Bronchial epithelial cell (primary cell): Measurements from ENCODE around the gene HDAC4. TPM values are rescaled to one million over a fixed set of nuclear protein-coding genes. Genes with fewer than 3 reads are reported as not detected.

Source experiments
- DNase-seq: peaks from one replicate; pipeline ENCODE4 v3.0.0-alpha.2; 2010; ENCODE audit warnings: low read depth
- FAIRE-seq: peaks from 2 replicates; lab custom pipeline; 2011; peaks lifted over from hg19 to GRCh38; lab: Jason Lieb, UNC
- H3K27me3 ChIP-seq: 2 replicates; pipeline ENCODE4 v1.5.1; 2011; ENCODE audit warnings: low read length; ENCODE audit not compliant: control insufficient read depth, insufficient read depth
- H3K36me3 ChIP-seq: 2 replicates; pipeline ENCODE4 v1.5.1; 2011; ENCODE audit warnings: low read length; ENCODE audit not compliant: control insufficient read depth, insufficient read depth
- H3K4me3 ChIP-seq: 2 replicates; pipeline ENCODE4 v1.5.1; 2011; ENCODE audit warnings: mild to moderate bottlenecking, low read depth, low read length, control low read depth
- total RNA-seq: library from RNA; depleted of rRNA; stranded (reverse); fragments of >200 nt; gene quantifications from 2 replicates; pipeline ENCODE4 v1.2.1, GENCODE V29; 2014
- TF ChIP-seq, protein P1 (sequence below): IDR thresholded peaks from 2 replicates; pipeline ENCODE4 v1.5.1; 2011; ENCODE audit warnings: mild to moderate bottlenecking, moderate library complexity, low read length, control low read depth, inconsistent platforms; ENCODE audit not compliant: insufficient read depth, severe bottlenecking

The HDAC4 gene
- total RNA-seq, 1 donor from 2014 or later, result 5.3 TPM

DNA sequence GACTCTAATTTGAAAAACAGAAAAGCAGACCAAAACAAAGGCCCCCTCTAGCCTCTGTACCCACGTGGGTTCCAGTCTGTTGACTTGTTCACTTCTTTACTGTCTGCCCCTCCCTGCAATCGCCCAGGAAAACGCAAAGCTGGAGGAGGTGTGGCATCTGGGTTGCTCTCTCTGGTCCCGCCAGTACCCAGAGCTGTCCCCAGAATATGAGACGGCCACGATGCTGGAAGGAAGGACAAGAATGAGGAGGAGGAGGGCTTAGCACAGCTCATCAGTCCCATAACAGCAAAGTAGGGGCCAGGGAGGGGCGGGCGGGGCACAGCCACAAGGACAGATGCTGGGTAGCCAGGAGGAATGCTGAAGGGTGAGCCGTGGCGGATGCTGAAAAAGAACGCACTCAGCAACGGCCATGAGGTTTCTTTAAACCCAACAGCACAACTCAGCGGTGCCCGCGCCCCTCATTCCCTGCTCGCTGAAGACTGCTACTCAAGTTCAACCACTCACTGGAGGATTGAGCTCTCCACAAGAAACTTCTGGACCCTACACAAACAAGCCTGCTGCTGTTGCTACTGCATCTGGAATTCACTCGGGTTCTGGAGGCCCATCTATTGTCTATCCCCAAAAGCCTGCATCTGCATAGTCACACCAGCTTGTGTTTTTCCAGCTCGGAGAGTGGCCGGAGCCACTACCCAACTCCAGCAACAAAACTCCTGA lies 187.7 kb downstream of the HDAC4 start:
- FAIRE-seq (no peak), DNase-seq (no peak)
- no peak overlapping the region for H3K4me3 ChIP-seq
- no peaks in the 10 kb centered on the region for H3K27me3 ChIP-seq
- no peaks in the 10 kb centered on the region for H3K36me3 ChIP-seq
- TF ChIP-seq, protein P1, sequence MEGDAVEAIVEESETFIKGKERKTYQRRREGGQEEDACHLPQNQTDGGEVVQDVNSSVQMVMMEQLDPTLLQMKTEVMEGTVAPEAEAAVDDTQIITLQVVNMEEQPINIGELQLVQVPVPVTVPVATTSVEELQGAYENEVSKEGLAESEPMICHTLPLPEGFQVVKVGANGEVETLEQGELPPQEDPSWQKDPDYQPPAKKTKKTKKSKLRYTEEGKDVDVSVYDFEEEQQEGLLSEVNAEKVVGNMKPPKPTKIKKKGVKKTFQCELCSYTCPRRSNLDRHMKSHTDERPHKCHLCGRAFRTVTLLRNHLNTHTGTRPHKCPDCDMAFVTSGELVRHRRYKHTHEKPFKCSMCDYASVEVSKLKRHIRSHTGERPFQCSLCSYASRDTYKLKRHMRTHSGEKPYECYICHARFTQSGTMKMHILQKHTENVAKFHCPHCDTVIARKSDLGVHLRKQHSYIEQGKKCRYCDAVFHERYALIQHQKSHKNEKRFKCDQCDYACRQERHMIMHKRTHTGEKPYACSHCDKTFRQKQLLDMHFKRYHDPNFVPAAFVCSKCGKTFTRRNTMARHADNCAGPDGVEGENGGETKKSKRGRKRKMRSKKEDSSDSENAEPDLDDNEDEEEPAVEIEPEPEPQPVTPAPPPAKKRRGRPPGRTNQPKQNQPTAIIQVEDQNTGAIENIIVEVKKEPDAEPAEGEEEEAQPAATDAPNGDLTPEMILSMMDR, result no peak

DNA sequence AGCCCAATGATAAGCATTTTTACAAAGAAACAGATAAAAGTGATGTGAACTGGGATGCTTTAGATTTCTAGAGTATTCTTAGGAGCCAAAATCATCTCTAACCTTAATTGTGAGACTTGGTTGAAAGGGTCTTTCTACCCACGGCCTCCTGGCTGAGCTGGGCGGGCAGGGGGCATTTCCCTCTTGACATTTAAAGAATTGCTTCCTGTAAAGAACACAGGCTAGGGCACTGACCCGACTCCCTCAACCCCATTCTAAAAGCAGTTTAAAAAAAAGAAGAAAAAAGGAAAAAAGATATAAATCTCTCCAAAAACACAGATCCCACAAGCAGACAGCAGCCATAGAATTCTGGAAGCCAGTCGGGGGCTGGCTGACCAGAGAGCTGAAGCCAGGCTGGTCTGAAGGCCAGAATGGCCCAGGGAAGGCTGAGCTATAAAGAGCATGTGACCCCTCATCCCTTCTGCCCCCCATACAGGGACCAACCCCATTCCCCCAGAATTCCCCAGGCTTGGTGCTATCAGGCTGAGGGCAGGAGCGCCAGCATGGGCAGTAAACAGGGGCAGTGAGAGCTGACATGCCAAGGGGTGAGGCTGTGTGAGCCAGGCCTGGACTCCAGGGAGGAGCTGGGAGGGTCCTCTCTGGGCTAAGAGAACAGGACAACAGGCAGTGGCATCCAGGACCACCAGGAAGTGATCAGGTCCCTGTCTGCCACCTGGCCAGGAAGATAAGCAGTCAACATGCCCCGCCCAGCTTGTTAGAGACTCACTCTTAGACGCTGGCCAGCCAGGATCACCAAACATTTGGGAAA lies 188.5 kb downstream of the HDAC4 start:
- H3K27me3 ChIP-seq, result no peaks in the 10 kb centered on the region
- no peaks in the 10 kb centered on the region for H3K36me3 ChIP-seq
- TF ChIP-seq, protein P1, result no peak
- FAIRE-seq, result no peak
- DNase-seq, result no peak
- no peak overlapping the region for H3K4me3 ChIP-seq

DNA sequence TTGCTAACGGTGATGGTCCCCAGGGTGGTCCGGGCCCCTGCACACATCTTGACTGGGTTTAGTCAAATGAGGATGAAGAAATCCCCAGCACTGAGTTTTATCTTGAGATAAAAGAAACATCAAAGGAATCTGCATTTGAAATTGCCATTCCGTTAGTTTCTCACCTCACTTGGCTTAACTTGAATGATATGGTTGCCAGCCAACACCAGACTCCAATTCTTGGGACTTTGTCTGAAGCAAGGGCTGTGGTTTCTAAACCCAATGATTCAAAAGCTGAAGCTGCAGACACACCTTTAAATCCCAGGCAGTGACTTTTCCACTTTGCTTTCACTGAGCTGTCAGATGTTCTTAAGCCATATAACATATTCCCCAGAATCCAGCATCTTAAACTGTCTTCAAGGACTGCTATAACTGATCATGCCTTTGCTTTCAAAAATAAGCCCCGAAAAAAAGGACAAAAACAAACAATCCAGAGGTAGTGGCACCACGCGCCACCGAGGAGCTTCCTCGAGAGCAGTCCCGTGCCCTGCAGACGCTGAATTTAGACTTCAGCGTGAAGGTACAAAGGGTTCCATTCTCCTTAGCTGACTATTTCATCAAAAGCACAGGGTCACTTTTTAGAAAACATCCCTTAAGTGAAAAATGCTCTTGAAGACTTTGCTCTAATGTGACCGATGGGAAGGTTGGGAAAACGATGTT lies 189.3 kb downstream of the HDAC4 start:
- TF ChIP-seq, protein P1, result no peak
- no peak for FAIRE-seq
- no peak overlapping the region for H3K4me3 ChIP-seq
- no peaks in the 10 kb centered on the region for H3K27me3 ChIP-seq
- DNase-seq, result no peak
- H3K36me3 ChIP-seq, result no peaks in the 10 kb centered on the region

- DNase-seq (no peak), FAIRE-seq (no peak)
- Histone ChIP-seq H3K4me3 (no peak overlapping the region), H3K36me3 (no peaks in the 10 kb centered on the region), H3K27me3 (no peaks in the 10 kb centered on the region)
- TF ChIP-seq, protein P1, result no peak
Measured at GRCh38 chr2:239209783-239210182, 191.0 kb downstream of the HDAC4 start.

DNA sequence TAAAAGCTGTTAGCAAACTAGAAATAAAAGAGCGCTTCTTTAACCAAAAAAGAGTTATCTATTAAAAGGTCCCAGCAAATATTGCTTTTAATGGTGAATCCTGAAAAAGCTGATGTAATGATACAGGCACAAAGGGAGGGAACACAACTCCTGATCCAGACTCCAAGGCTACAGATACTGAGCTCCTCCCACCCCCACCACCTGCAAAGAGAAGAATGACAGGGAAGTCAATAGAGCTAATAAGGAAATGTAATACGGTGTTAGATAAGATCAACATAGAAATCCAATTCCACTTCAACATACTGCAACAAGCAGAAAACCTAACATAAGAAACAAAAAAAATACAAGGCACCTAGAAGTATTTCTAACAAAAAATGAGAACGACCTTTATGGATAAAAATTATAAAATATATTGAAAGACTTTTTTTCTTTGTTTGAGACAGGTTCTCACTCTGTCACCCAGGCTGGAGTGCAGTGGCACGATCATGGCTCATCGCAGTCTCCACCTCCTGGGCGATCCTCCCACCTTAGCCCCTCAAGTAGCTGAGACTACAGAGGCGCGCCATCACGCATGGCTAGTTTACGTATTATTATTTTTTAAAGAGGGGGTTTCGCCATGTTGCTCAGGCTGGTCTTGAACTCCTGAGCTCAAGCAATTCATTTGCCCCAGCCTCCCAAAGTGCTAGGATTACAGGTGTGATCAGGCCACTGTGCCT lies 192.2 kb downstream of the HDAC4 start:
- H3K36me3 ChIP-seq, result no peaks in the 10 kb centered on the region
- DNase-seq (no peak), FAIRE-seq (no peak)
- TF ChIP-seq, protein P1, result no peak
- H3K27me3 ChIP-seq, result no peaks in the 10 kb centered on the region
- H3K4me3 ChIP-seq, result no peak overlapping the region
